HG03575 (cell line): Measurements from ENCODE around the gene OR5K2.

ENCODE experiments used
- ATAC-seq: cut with Tn5 transposase; IDR thresholded peaks from one replicate; pipeline ENCODE4 v1.9.1; 2021; ENCODE audit not compliant: unreplicated experiment, insufficient number of reproducible peaks, low FRiP score; ENCODE audit errors: extremely low read depth

OR5K2 gene

DNA sequence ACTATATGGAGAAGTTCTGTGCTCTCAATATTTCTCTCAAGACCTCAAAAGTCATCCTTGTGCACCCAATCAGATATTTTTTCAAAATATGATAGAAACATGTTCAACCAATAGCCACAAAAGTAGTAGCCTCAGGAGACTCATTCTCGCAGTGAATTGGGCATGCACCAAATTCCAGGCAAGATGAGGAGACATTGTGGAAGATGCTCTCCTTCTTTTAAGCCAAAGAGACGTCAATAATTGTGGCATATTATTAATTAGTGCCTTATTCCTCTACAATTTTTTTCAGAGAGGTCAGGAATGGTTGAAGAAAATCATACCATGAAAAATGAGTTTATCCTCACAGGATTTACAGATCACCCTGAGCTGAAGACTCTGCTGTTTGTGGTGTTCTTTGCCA lies at the start of gene OR5K2:
TSS of gene OR5K2 (plus strand) at position 301 of the 400 bp plus-strand sequence. CDS start at position 301, 0 bp downstream.
- ATAC-seq, result no peak

DNA sequence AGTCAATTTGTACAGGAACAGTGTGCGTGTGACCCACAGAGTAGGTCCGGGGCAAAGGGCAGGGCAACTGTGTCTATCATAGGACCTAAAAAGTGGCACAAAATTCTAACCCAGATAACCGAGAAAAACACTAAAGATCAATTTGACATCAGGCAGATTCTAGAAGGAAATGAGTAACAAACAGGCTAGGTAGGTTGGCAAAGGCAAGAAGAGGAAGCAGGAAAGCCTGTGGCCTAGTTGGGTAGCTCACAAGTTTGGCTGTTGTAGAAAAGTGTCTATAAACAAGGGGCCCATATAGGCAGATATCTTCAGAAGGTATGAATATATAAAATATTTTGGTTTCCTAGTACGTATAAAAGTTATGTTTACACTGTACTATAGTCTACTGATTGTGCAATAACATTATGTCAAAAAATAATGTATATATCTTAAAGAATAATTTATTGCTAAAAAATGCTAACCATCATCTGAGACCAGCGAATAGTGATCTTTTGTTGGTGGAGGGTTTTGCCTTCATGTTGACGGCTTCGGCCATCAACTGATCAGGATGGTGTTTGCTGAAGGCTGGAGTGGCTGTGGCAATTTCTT lies 47.8 kb upstream of the OR5K2 start:
- no peak for ATAC-seq

- ATAC-seq, result no peak
These were observed 47.1 kb upstream of the OR5K2 start for GRCh38 chr3:98450372-98450771.

GRCh38 chr3:98453827-98454226 lies 43.7 kb upstream of the OR5K2 start:
- ATAC-seq, result no peak

GRCh38 chr3:98454929-98455328 lies 42.6 kb upstream of the OR5K2 start:
- ATAC-seq, result no peak

- ATAC-seq, result no peak
These were observed 39.9 kb upstream of the OR5K2 start for GRCh38 chr3:98457543-98457942.

- ATAC-seq, result no peak
These were observed 37.3 kb upstream of the OR5K2 start for GRCh38 chr3:98460220-98460619.

GRCh38 chr3:98462901-98463300 lies 34.6 kb upstream of the OR5K2 start, which contains the start of gene OR5K1:
TSS of gene OR5K1 (plus strand) at chr3:98463201. CDS start at chr3:98469577, 6,376 bp downstream.
- ATAC-seq, result no peak

DNA sequence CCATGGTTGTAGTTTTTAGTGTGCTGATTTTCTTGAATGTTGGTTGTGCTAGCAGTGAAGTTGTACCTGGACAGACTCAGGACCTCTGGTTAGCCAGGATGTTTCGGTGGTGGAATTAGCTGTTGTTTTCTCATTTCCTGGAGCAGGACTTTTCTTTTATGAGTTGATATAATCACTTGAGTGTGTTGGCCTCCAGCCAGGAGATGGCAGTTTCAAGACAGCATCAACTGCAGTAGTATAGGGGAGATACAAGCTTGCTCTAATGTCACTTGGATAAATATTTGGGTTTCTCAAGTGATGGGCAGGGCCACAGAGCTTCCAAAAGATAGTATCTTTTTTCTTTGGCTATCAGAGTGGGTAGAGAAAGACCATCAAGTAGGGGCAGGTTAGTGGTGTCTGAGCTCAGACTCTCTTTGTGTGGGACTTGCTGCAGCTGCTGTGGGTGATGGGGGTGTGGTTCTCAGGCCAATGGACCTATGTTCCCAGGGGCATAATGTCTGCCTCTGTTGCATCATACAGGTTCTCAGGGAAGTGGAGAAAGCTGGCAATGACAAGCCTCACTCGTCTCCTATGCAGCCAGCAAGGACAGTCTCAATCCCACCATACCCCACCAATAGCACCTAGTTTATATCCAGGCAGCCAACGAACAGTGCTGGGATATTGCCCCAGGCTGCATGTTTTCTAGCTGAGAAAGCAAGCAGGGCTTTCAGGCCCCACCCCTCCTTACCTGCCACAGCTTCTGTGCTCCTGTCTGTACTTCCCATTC lies 14.6 kb upstream of the OR5K2 start:
- no peak for ATAC-seq

GRCh38 chr3:98483626-98484025 lies 13.9 kb upstream of the OR5K2 start:
- ATAC-seq, result no peak

- no peak for ATAC-seq
These were observed 2.5 kb downstream of the OR5K2 start for GRCh38 chr3:98500019-98500418.

- ATAC-seq, result no peak
These were observed 3.8 kb downstream of the OR5K2 start for GRCh38 chr3:98501270-98501669.

GRCh38 chr3:98501863-98502576 lies 4.5 kb downstream of the OR5K2 start:
- no peak for ATAC-seq

GRCh38 chr3:98504539-98504938 lies 7.1 kb downstream of the OR5K2 start:
- ATAC-seq, result no peak

- ATAC-seq, result no peak
These were observed 11.1 kb downstream of the OR5K2 start for GRCh38 chr3:98508582-98508981.

- ATAC-seq, result no peak
These were observed 15.1 kb downstream of the OR5K2 start for GRCh38 chr3:98512576-98512975.

- ATAC-seq, result no peak
These were observed 15.6 kb downstream of the OR5K2 start for GRCh38 chr3:98513091-98513511.

GRCh38 chr3:98513736-98514135 lies 16.3 kb downstream of the OR5K2 start:
- no peak for ATAC-seq

DNA sequence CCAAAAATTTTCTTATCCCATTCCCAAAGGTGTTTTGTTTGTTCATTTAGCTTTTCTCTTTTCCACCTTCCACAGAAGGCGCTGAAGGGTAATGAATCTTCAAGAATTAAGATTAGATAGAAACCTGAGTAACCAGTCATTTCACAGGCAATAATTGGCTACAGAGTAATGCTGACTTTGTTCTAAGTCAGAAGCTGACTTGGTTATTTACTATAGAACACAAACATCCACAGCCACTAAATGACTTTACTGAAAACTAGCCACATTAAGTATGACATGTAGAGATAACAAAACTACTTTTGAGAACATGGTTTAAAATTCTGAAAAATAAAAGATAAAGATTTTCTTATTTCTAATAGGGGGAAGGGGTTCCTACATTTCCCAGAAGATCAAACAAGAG lies 17.5 kb downstream of the OR5K2 start:
- no peak for ATAC-seq

- ATAC-seq, result no peak
These were observed 21.3 kb downstream of the OR5K2 start for GRCh38 chr3:98518816-98519215.
